Kidney (tissue), 14 donors: ENCODE results near the gene FBXL16. TPM values are rescaled to one million over a fixed set of nuclear protein-coding genes. Genes with fewer than 3 reads are reported as not detected.

Experiments used
- DNase-seq, 5 donors: peaks; one replicate each; pipeline ENCODE4 v3.0.0-alpha.2; 2013 to 2020
- FAIRE-seq: peaks from 2 replicates; lab custom pipeline; 2012; peaks lifted over from hg19 to GRCh38; lab: Jason Lieb, UNC
- H3K27ac ChIP-seq, 2 donors: one replicate each; pipeline ENCODE4 v1.7.0; 2013; ENCODE audit warnings: low read depth in 2 of 2, low read length in 2 of 2, inconsistent platforms in 1 of 2
- H3K27me3 ChIP-seq: one replicate; pipeline ENCODE4 v1.7.1; 2013; ENCODE audit warnings: low read length, inconsistent platforms; ENCODE audit not compliant: control insufficient read depth, insufficient read depth
- H3K36me3 ChIP-seq, 3 donors: one replicate each; pipeline versions ENCODE4 v1.7.0 to v1.7.1; 2013; ENCODE audit warnings: low read length in 3 of 3, control low read depth in 1 of 3, inconsistent platforms in 1 of 3; ENCODE audit not compliant: insufficient read depth in 3 of 3, control insufficient read depth in 2 of 3
- H3K4me1 ChIP-seq, 3 donors: one replicate each; pipeline versions ENCODE4 v1.7.0 to v1.7.1; 2013; ENCODE audit warnings: low read length in 3 of 3, inconsistent platforms in 1 of 3, low read depth in 1 of 3; ENCODE audit not compliant: control insufficient read depth in 2 of 3, insufficient read depth in 2 of 3
- H3K4me3 ChIP-seq, 3 donors: one replicate each; pipeline versions ENCODE4 v1.7.0 to v1.8.1; 2013; ENCODE audit warnings: low read length in 3 of 3, control low read depth in 1 of 3, inconsistent platforms in 1 of 3
- H3K9ac ChIP-seq, 3 donors: one replicate each; pipeline versions ENCODE4 v1.7.0 to v1.7.1; 2013; ENCODE audit warnings: low read length in 3 of 3, control low read depth in 1 of 3, inconsistent platforms in 1 of 3
- H3K9me3 ChIP-seq, 3 donors: one replicate each; pipeline versions ENCODE4 v1.7.0 to v1.7.1; 2013; ENCODE audit warnings: low read length in 3 of 3, control low read depth in 1 of 3, inconsistent platforms in 1 of 3; ENCODE audit not compliant: control insufficient read depth in 2 of 3, insufficient read depth in 1 of 3
- CTCF ChIP-seq: IDR thresholded peaks from 3 replicates; pipeline ENCODE4 v1.5.1; 2012; ENCODE audit warnings: mild to moderate bottlenecking, moderate library complexity, borderline replicate concordance; ENCODE audit not compliant: insufficient read depth; ENCODE audit errors: extremely low read depth
- intact Hi-C: fragments of 100-400 bp; cut with DNase I; formaldehyde crosslinking; loops from one replicate; pipeline ENCODE4 v1.11.1; 2022
- polyA plus RNA-seq: library from polyadenylated mRNA; stranded (reverse); fragments of 350-450 nt; fragmentation: Illumina TruSeq; extraction: RNeasy Lipid Tissue Mini Kit (QIAGEN cat#74804); gene quantifications from one replicate; pipeline ENCODE4 v1.2.3, GENCODE V29; 2014; ENCODE audit warnings: low read depth, low replicate concordance; ENCODE audit not compliant: insufficient read depth
- total RNA-seq: library from RNA; stranded (reverse); fragmentation: NEBNext Ultra II Directional; extraction: Animal tissue kit (Norgen Biotek cat#: 25700); gene quantifications from one replicate; pipeline ENCODE4 v1.2.1, GENCODE V29; 2021
- donor health status: control.
- donor health status: control.
- donor health status: control.
- donor health status: control.
- donor health status: control.
- donor health status: DM: yes; HTN: yes; CAD: no.
- donor health status: Normal renal cell carcinoma (clear cell type).

Gene FBXL16
- total and polyA plus RNA-seq, 2 donors from 2014 or later = 12.0 to 44.9 TPM

- intact Hi-C loops = no loop called here
- FAIRE-seq = no peak
- peaks cover 0 to 31% (median 5%) of the 10 kb centered on the region in 3 donors for H3K4me1 ChIP-seq
These were observed 18.1 kb downstream of the FBXL16 start for GRCh38 chr16:687499-687898.

GRCh38 chr16:686459-687260 lies 18.9 kb downstream of the FBXL16 start:
- DNase-seq (no peak), FAIRE-seq (no peak)
- intact Hi-C loops = no loop called here
- Histone ChIP-seq H3K4me1 (peaks cover 0 to 39% (median 5%) of the 10 kb centered on the region in 3 donors), H3K27ac (no peak overlapping the region), H3K4me3 (no peak overlapping the region), H3K9me3 (no peaks in the 10 kb centered on the region), H3K9ac (no peak overlapping the region), H3K36me3 (peaks cover 5 to 18% (median 8%) of the 10 kb centered on the region in 3 donors), H3K27me3 (no peaks in the 10 kb centered on the region)
- TF ChIP-seq CTCF = no peak

More at GRCh38 chr16:687499-687898, 18.1 kb downstream of the FBXL16 start:
- Histone ChIP-seq H3K27me3 (no peaks in the 10 kb centered on the region), H3K4me3 (no peak overlapping the region), H3K9ac (no peak overlapping the region), H3K27ac (no peak overlapping the region), H3K36me3 (peaks cover 0 to 10% (median 3%) of the 10 kb centered on the region in 3 donors), H3K9me3 (no peaks in the 10 kb centered on the region)
- TF ChIP-seq CTCF = no peak
- no peak for DNase-seq

- FAIRE-seq = no peak
- peaks cover 5 to 22% (median 8%) of the 10 kb centered on the region in 3 donors for H3K36me3 ChIP-seq
- H3K4me1 ChIP-seq = peaks cover 0 to 46% (median 12%) of the 10 kb centered on the region in 3 donors
These were observed 19.6 kb downstream of the FBXL16 start for GRCh38 chr16:685967-686366.

More at GRCh38 chr16:685967-686366, 19.6 kb downstream of the FBXL16 start:
- Histone ChIP-seq H3K27ac (no peak overlapping the region), H3K9me3 (no peaks in the 10 kb centered on the region), H3K4me3 (no peak overlapping the region), H3K9ac (no peak overlapping the region), H3K27me3 (no peaks in the 10 kb centered on the region)
- no peak for TF ChIP-seq CTCF
- no peak for DNase-seq
- intact Hi-C loops = no loop called here
